A549 (cell line): ENCODE measurements around the gene FSTL4. TPM values are rescaled to one million over a fixed set of nuclear protein-coding genes. Genes with fewer than 3 reads are reported as not detected.

Experiments
- ATAC-seq, 2 experiments: fragments of 200-7000 bp in 1 of 2; fragments of >200 bp in 1 of 2; cut with Nextera tagmentation in 1 of 2; cut with Tn5 transposase in 1 of 2; 3 replicates each; pipeline versions ENCODE4 v1.8.0 to v1.9.1; 2018 to 2020; ENCODE audit warnings: mild to moderate bottlenecking in 1 of 2, moderate library complexity in 1 of 2
- CTCF ChIA-PET: fragments of 300-600 bp; sonication (Branson Sonifier 250); formaldehyde crosslinking; extraction: SDS; loops from one replicate; lab custom pipeline; 2021; ENCODE audit warnings: antibody characterized with exemption, inconsistent platforms; lab: Yijun Ruan, JAX
- POLR2A ChIA-PET: fragments of 350-600 bp; formaldehyde crosslinking; extraction: SDS; loops from one replicate; lab custom pipeline; 2021; ENCODE audit warnings: antibody characterized with exemption, inconsistent platforms; lab: Yijun Ruan, JAX
- DNase-seq, 2 experiments: peaks; one replicate each; pipeline versions ENCODE4 v3.0.0 to v3.0.0-alpha.2; 2011 to 2016; ENCODE audit warnings: low read depth in 1 of 2, low spot score in 1 of 2
- FAIRE-seq: peaks from 2 replicates; lab custom pipeline; 2011; peaks lifted over from hg19 to GRCh38; lab: Jason Lieb, UNC
- H3K27ac ChIP-seq, 2 experiments: fragments of >200 bp; sonication (Bioruptor Twin); formaldehyde crosslinking; 3 replicates each; pipeline ENCODE4 v1.5.1; 2016 to 2017
- H3K4me1 ChIP-seq: fragments of >200 bp; sonication (Bioruptor Twin); formaldehyde crosslinking; 3 replicates; pipeline ENCODE4 v1.6.1; 2016
- H3K4me2 ChIP-seq: fragments of >200 bp; sonication (Bioruptor Twin); formaldehyde crosslinking; 3 replicates; pipeline ENCODE4 v1.6.1; 2016
- H3K4me3 ChIP-seq: fragments of >200 bp; sonication (Bioruptor Twin); formaldehyde crosslinking; 3 replicates; pipeline ENCODE4 v1.5.1; 2016
- H3K9me3 ChIP-seq: fragments of >200 bp; sonication (Bioruptor Twin); formaldehyde crosslinking; 3 replicates; pipeline ENCODE4 v1.6.1; 2016
- ATOH8 ChIP-seq: fragments of 250-450 bp; sonication (Bioruptor Pico); IDR thresholded peaks from 2 replicates; pipeline ENCODE4 v1.5.0; 2020; ENCODE audit warnings: low read depth, mild to moderate bottlenecking, moderate library complexity
- BCL3 ChIP-seq: fragments of >200 bp; sonication (Bioruptor Twin); formaldehyde crosslinking; IDR thresholded peaks from 3 replicates; pipeline ENCODE4 v1.6.1; 2016
- BHLHE40 ChIP-seq: IDR thresholded peaks from 2 replicates; pipeline ENCODE4 v1.6.1; 2012; ENCODE audit warnings: low read depth, low read length, inconsistent platforms
- CHD2 ChIP-seq: fragments of 150-350 bp; IDR thresholded peaks from 2 replicates; pipeline ENCODE4 v1.6.1; 2014; ENCODE audit warnings: low read length; ENCODE audit not compliant: partially characterized antibody
- EHF ChIP-seq: fragments of 250-450 bp; sonication (Bioruptor Pico); IDR thresholded peaks from 2 replicates; pipeline ENCODE4 v1.5.0; 2020; ENCODE audit warnings: mild to moderate bottlenecking
- EP300 ChIP-seq, 2 experiments: fragments of >200 bp; sonication (Bioruptor Twin); formaldehyde crosslinking; IDR thresholded peaks; 2 replicates in 1 of 2; 3 replicates in 1 of 2; pipeline ENCODE4 v1.6.1; 2016 to 2017
- HEYL ChIP-seq: fragments of 250-450 bp; sonication (Bioruptor Pico); IDR thresholded peaks from 2 replicates; pipeline ENCODE4 v1.8.0; 2021; ENCODE audit warnings: mild to moderate bottlenecking, moderate library complexity
- HOXA7 ChIP-seq: fragments of 250-450 bp; sonication (Bioruptor Pico); IDR thresholded peaks from 2 replicates; pipeline ENCODE4 v1.5.0; 2020; ENCODE audit warnings: mild to moderate bottlenecking, moderate library complexity
- KDM1A ChIP-seq: fragments of 200-600 bp; sonication (generic); IDR thresholded peaks from 2 replicates; pipeline ENCODE4 v1.6.1; 2016; ENCODE audit warnings: low read depth, mild to moderate bottlenecking
- KDM5A ChIP-seq: fragments of 200-600 bp; sonication (generic); IDR thresholded peaks from 2 replicates; pipeline ENCODE4 v1.6.1; 2016; ENCODE audit warnings: antibody characterized with exemption, mild to moderate bottlenecking
- MAX ChIP-seq: IDR thresholded peaks from 2 replicates; pipeline ENCODE4 v1.6.1; 2012
- MAZ ChIP-seq: fragments of 150-350 bp; IDR thresholded peaks from 2 replicates; pipeline ENCODE4 v1.6.1; 2014; ENCODE audit warnings: antibody characterized with exemption, low read depth, low read length, borderline replicate concordance
- MYC ChIP-seq: IDR thresholded peaks from 2 replicates; pipeline ENCODE4 v1.6.1; 2012; ENCODE audit warnings: mild to moderate bottlenecking, inconsistent platforms, low read length, improper control_type of control experiment, borderline replicate concordance
- NFE2L2 ChIP-seq: fragments of 150-350 bp; conservative IDR thresholded peaks from 2 replicates; pipeline ENCODE4 v1.6.1; 2014; ENCODE audit warnings: low read length
- NR3C1 ChIP-seq: fragments of >200 bp; sonication (Bioruptor Twin); formaldehyde crosslinking; IDR thresholded peaks from 3 replicates; pipeline ENCODE4 v1.6.1; 2017
- PHF8 ChIP-seq: fragments of 200-600 bp; sonication (generic); IDR thresholded peaks from 2 replicates; pipeline ENCODE4 v1.6.1; 2016; ENCODE audit warnings: low read depth, mild to moderate bottlenecking, antibody characterized with exemption, moderate library complexity, borderline replicate concordance
- RCOR1 ChIP-seq: fragments of 150-350 bp; IDR thresholded peaks from 2 replicates; pipeline ENCODE4 v1.6.1; 2014; ENCODE audit warnings: antibody characterized with exemption, low read length, low read depth
- REST ChIP-seq: fragments of 200-600 bp; sonication (generic); IDR thresholded peaks from 2 replicates; pipeline ENCODE4 v1.6.1; 2016; ENCODE audit warnings: antibody characterized with exemption, mild to moderate bottlenecking, moderate library complexity
- RFX5 ChIP-seq: fragments of 450-650 bp; IDR thresholded peaks from 2 replicates; pipeline ENCODE4 v1.7.1; 2014; ENCODE audit warnings: antibody characterized with exemption, mild to moderate bottlenecking, moderate library complexity
- SREBF2 ChIP-seq: fragments of 450-650 bp; IDR thresholded peaks from 2 replicates; pipeline ENCODE4 v1.6.1; 2014; ENCODE audit warnings: mild to moderate bottlenecking, moderate library complexity
- ZC3H11A ChIP-seq: fragments of 450-650 bp; IDR thresholded peaks from 2 replicates; pipeline ENCODE4 v1.6.1; 2014; ENCODE audit warnings: antibody characterized with exemption, mild to moderate bottlenecking
- WGBS: methylation state at CpG from one replicate; pipeline ENCODE4 v1.1.6; 2017; ENCODE audit errors: missing lambda C conversion rate; 5-methylcytosine and 5-hydroxymethylcytosine counted together
- polyA plus RNA-seq, 4 experiments: library from polyadenylated mRNA; depleted of rRNA in 3 of 4; stranded (reverse); fragments of >200 nt; fragmentation: RNase III in 1 of 4; extraction: RNeasy Plus Mini Kit Qiagen cat#74134 plus additional on column Dnase treatment in 1 of 4; gene quantifications; 2 replicates in 3 of 4; 3 replicates in 1 of 4; pipeline ENCODE4 v1.2.3, GENCODE V29; 2011 to 2017
- TF ChIP-seq, protein P1 (sequence below): fragments of 250-450 bp; sonication (Bioruptor Pico); IDR thresholded peaks from 2 replicates; pipeline ENCODE4 v1.5.0; 2021; ENCODE audit warnings: mild to moderate bottlenecking, moderate library complexity, borderline replicate concordance
- TF ChIP-seq, protein P2 (sequence below): fragments of 150-350 bp; IDR thresholded peaks from 2 replicates; pipeline ENCODE4 v1.6.1; 2014; ENCODE audit warnings: low read depth, mild to moderate bottlenecking, low read length

Gene FSTL4
- polyA plus RNA-seq, 2 of the 4 experiments (the other 2 are of a cell fraction), result 1.6 to 1.8 TPM

- Histone ChIP-seq H3K9me3 (no peaks in the 10 kb centered on the region), H3K4me1 (no peaks in the 10 kb centered on the region), H3K27ac (no peak overlapping the region), H3K4me3 (no peak overlapping the region)
- FAIRE-seq, result no peak
- DNase-seq, result no peak
- 54% methylated on average over 2 of the region's 7 CpGs for WGBS
- no peak for ATAC-seq
- CTCF ChIA-PET, result interaction anchor here (0.7 to 1.0 kb wide), 2 partner anchors 14 to 288 kb away, joined by 3 read pairs; no protein-coding TSS in a partner anchor
- TF ChIP-seq NFE2L2 (no peak), KDM5A (no peak), MYC (no peak), ZC3H11A (no peak), RCOR1 (no peak), REST (no peak), NR3C1 (no peak), HEYL (CRISPR knock-in tag) (no peak), RFX5 (no peak), EP300 (IDR thresholded peaks at IDR 0.05) (no peak)
- TF ChIP-seq, all 56 proteins: peak for 0
- no peak overlapping the region for H3K4me2 ChIP-seq
- POLR2A ChIA-PET, result no interaction called here
These were observed 29.4 kb downstream of the FSTL4 start for GRCh38 chr5:133582971-133583370.

DNA sequence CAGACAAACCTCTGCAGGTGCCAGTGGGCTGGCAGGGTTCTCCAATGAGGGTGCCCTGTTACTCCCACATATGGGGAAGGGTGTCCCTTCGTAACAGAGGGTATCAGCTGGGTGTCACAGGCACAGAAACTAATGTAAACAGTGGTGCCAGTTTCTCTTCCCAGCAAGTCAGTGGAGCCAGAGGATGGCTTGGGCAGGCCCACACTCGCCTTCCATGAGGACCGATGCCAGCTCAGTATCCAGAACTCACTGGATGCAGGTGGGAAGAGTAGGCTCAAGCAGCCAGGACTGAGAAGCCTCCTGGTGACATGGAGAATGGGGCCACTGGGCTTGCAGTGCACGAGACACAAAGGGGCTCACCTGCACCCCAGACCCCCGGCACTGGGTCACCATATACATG lies 30.4 kb downstream of the FSTL4 start:
- Histone ChIP-seq H3K4me3 (no peak overlapping the region), H3K9me3 (no peaks in the 10 kb centered on the region), H3K4me1 (no peaks in the 10 kb centered on the region), H3K4me2 (no peak overlapping the region), H3K27ac (no peak overlapping the region)
- ChIA-PET POLR2A (no interaction called here), CTCF (interaction anchor here (1.0 to 2.1 kb wide), 2 partner anchors 13 to 23 kb away, joined by 3 to 5 read pairs; no protein-coding TSS in a partner anchor)
- DNase-seq (no peak), FAIRE-seq (no peak), ATAC-seq (no peak)
- TF ChIP-seq ZC3H11A, result no peak
- no peak for TF ChIP-seq KDM1A
- TF ChIP-seq CHD2, result no peak
- TF ChIP-seq MAX, result no peak
- TF ChIP-seq KDM5A, result no peak
- TF ChIP-seq, protein P1, sequence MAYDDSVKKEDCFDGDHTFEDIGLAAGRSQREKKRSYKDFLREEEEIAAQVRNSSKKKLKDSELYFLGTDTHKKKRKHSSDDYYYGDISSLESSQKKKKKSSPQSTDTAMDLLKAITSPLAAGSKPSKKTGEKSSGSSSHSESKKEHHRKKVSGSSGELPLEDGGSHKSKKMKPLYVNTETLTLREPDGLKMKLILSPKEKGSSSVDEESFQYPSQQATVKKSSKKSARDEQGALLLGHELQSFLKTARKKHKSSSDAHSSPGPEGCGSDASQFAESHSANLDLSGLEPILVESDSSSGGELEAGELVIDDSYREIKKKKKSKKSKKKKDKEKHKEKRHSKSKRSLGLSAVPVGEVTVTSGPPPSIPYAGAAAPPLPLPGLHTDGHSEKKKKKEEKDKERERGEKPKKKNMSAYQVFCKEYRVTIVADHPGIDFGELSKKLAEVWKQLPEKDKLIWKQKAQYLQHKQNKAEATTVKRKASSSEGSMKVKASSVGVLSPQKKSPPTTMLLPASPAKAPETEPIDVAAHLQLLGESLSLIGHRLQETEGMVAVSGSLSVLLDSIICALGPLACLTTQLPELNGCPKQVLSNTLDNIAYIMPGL, result no peak
- no peak for TF ChIP-seq PHF8
- 38% methylated on average over 4 of the region's 5 CpGs for WGBS

GRCh38 chr5:133581348-133581747 lies 31.0 kb downstream of the FSTL4 start:
- DNase-seq, result no peak
- 32% methylated on average over 5 of the region's 5 CpGs for WGBS
- no peaks in the 10 kb centered on the region for H3K4me1 ChIP-seq
- ChIA-PET POLR2A (no interaction called here), CTCF (interaction anchor here (2.1 kb wide), 1 partner anchor 24 kb away, joined by 5 read pairs; no protein-coding TSS in a partner anchor)
- ATAC-seq, result no peak
- no peak for FAIRE-seq
- H3K27ac ChIP-seq, result no peak overlapping the region
- no peak overlapping the region for H3K4me2 ChIP-seq
- no peaks in the 10 kb centered on the region for H3K9me3 ChIP-seq
- no peak overlapping the region for H3K4me3 ChIP-seq
- TF ChIP-seq ATOH8 (no peak), BCL3 (no peak), EHF (CRISPR knock-in tag) (no peak), MAX (no peak), NFE2L2 (no peak), HOXA7 (CRISPR knock-in tag) (no peak), MAZ (no peak), BHLHE40 (no peak), SREBF2 (no peak)
- TF ChIP-seq, protein P2, sequence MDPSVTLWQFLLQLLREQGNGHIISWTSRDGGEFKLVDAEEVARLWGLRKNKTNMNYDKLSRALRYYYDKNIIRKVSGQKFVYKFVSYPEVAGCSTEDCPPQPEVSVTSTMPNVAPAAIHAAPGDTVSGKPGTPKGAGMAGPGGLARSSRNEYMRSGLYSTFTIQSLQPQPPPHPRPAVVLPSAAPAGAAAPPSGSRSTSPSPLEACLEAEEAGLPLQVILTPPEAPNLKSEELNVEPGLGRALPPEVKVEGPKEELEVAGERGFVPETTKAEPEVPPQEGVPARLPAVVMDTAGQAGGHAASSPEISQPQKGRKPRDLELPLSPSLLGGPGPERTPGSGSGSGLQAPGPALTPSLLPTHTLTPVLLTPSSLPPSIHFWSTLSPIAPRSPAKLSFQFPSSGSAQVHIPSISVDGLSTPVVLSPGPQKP, result no peak
